Naive B cell (primary cell): ENCODE results near the gene NEUROG3. TPM values are rescaled to one million over a fixed set of nuclear protein-coding genes. Genes with fewer than 3 reads are reported as not detected.

Experiments
- ATAC-seq, 2 donors: fragments of 150-1000 bp; cut with Tn5 transposase; 2 replicates each; pipeline ENCODE4 v1.10.0; 2021; ENCODE audit warnings: low read depth in 2 of 2, mild to moderate bottlenecking in 2 of 2, moderate library complexity in 2 of 2
- DNase-seq: peaks from one replicate; pipeline ENCODE4 v3.0.0; 2022
- H3K27ac Mint-ChIP-seq, 6 donors: one replicate each; pipeline ENCODE4 v1.8.0; 2020 to 2022; ENCODE audit warnings: mild to moderate bottlenecking in 6 of 6, mixed read lengths in 6 of 6, moderate library complexity in 5 of 6, inconsistent platforms in 2 of 6
- H3K27me3 Mint-ChIP-seq, 3 donors: one replicate each; pipeline ENCODE4 v1.8.0; 2021 to 2022; ENCODE audit warnings: mixed read lengths in 3 of 3, mild to moderate bottlenecking in 1 of 3
- H3K36me3 Mint-ChIP-seq, 2 donors: one replicate each; pipeline ENCODE4 v1.8.0; 2020 to 2022; ENCODE audit warnings: mixed read lengths in 2 of 2, inconsistent platforms in 1 of 2, mild to moderate bottlenecking in 1 of 2
- H3K4me1 Mint-ChIP-seq, 3 donors: one replicate each; pipeline ENCODE4 v1.8.0; 2020 to 2022; ENCODE audit warnings: mixed read lengths in 3 of 3, inconsistent platforms in 1 of 3, mild to moderate bottlenecking in 1 of 3, moderate library complexity in 1 of 3
- H3K4me3 Mint-ChIP-seq, 8 donors: one replicate each; pipeline ENCODE4 v1.8.0; 2020 to 2022; ENCODE audit warnings: mild to moderate bottlenecking in 8 of 8, mixed read lengths in 8 of 8, moderate library complexity in 8 of 8, inconsistent platforms in 2 of 8
- H3K9me3 Mint-ChIP-seq, 7 donors: one replicate each; pipeline ENCODE4 v1.8.0; 2020 to 2022; ENCODE audit warnings: mixed read lengths in 7 of 7, mild to moderate bottlenecking in 5 of 7, inconsistent platforms in 2 of 7, moderate library complexity in 1 of 7
- polyA plus RNA-seq, 6 donors: library from polyadenylated mRNA; unstranded; fragments of 300-500 nt; fragmentation: Illumina TruSeq; gene quantifications; one replicate each; pipeline ENCODE4 v1.2.3, GENCODE V29; 2021; ENCODE audit warnings: low read depth in 6 of 6

Gene NEUROG3
- polyA plus RNA-seq, 6 donors from 2014 or later = not detected

- ATAC-seq (no peak), DNase-seq (no peak)
- no peak overlapping the region for H3K27ac Mint-ChIP-seq
- no peak overlapping the region for H3K4me3 Mint-ChIP-seq
- peaks cover 0 to under 1% of the 10 kb centered on the region in 2 donors for H3K36me3 Mint-ChIP-seq
- H3K4me1 Mint-ChIP-seq = no peaks in the 10 kb centered on the region
- H3K9me3 Mint-ChIP-seq = peaks cover 2 to 46% (median 10%) of the 10 kb centered on the region in 7 donors
- H3K27me3 Mint-ChIP-seq = peaks cover 23 to 39% (median 31%) of the 10 kb centered on the region in 3 donors
These were observed 39.6 kb downstream of the NEUROG3 start for GRCh38 chr10:69533658-69534057.

GRCh38 chr10:69527961-69528360 lies 45.3 kb downstream of the NEUROG3 start:
- H3K27me3 Mint-ChIP-seq = peaks cover 19 to 38% (median 19%) of the 10 kb centered on the region in 3 donors

More at GRCh38 chr10:69527961-69528360, 45.3 kb downstream of the NEUROG3 start:
- no peaks in the 10 kb centered on the region for H3K4me1 Mint-ChIP-seq
- ATAC-seq (no peak), DNase-seq (no peak)
- H3K36me3 Mint-ChIP-seq = no peaks in the 10 kb centered on the region
- H3K9me3 Mint-ChIP-seq = peaks cover 0 to 16% (median 0%) of the 10 kb centered on the region in 7 donors
- H3K4me3 Mint-ChIP-seq = no peak overlapping the region
- H3K27ac Mint-ChIP-seq = no peak overlapping the region

Other genes starting within 250 kb of the NEUROG3 start
- under 1 TPM in 2 of 6 donors, not detected in 4; 0.34 to 0.38 TPM for gene TACR2, start 156.5 kb downstream of the NEUROG3 start, polyA plus RNA-seq
- under 1 TPM in 1 of 6 donors, not detected in 5; 0.16 TPM for gene TSPAN15, start 122.0 kb downstream of the NEUROG3 start, polyA plus RNA-seq
- 1 to 10 TPM in 1 of 6 donors, under 1 TPM in 3, not detected in 2; 0.34 to 1.9 (median 0.54) TPM for gene FAM241B, start 56.8 kb upstream of the NEUROG3 start, polyA plus RNA-seq
- not detected for gene COL13A1, start 228.5 kb upstream of the NEUROG3 start, polyA plus RNA-seq